ENCODE results near the gene HOXB2.

DNA sequence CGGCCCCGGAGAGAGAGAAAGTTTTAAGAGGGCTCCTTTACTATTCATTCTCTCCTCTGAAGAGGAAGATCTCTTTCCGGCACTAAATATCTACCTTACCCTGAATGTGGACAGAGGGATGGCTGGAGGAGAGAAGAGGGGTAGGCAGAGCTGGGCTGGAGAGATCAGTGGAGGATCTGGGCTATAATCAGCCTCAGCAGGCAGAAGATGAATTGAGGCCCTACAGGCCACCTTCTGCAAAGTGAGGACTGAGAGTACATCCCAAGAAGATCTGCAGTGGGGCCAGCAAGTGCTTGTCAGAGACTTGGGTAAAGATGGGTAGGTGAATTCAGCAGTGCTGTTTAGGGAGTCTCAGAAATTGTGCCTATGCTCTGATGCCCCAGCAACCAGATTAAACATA lies 7.6 kb downstream of the HOXB2 start:
- no peak for TF ChIP-seq POLR2A (IDR thresholded peaks at IDR 0.05; ENCODE audit: low read depth, low read length)
- TF ChIP-seq TAF1 (IDR thresholded peaks at IDR 0.05; ENCODE audit: borderline replicate concordance, low read depth, low read length), result no peak

Data from GM12892 (cell line).